GM19455 (cell line): ENCODE results near the gene HSPG2.
"Not testable (repeated sequence)": the region's sequence is repeated elsewhere in the genome, so short reads cannot be mapped to it uniquely, and the experiment has no call there.

Experiments used
- ATAC-seq: cut with Tn5 transposase; IDR thresholded peaks from one replicate; pipeline ENCODE4 v1.9.1; 2021; ENCODE audit not compliant: unreplicated experiment

The HSPG2 gene

GRCh38 chr1:21813542-21813941, 123.6 kb downstream of the HSPG2 start:
- no peak for ATAC-seq

- ATAC-seq: no peak
Observed at GRCh38 chr1:21811875-21812305, 125.2 kb downstream of the HSPG2 start, which contains the start of gene LDLRAD2. LDLRAD2 (plus strand) TSS chr1:21812265; CDS start chr1:21812452, 187 bp downstream.

GRCh38 chr1:21804536-21804935, 132.6 kb downstream of the HSPG2 start:
- ATAC-seq: no peak

- no peak for ATAC-seq
Observed at GRCh38 chr1:21801100-21801499, 136.0 kb downstream of the HSPG2 start.

- no peak for ATAC-seq
Observed at GRCh38 chr1:21799730-21800129, 137.4 kb downstream of the HSPG2 start.

GRCh38 chr1:21795075-21795474, 142.0 kb downstream of the HSPG2 start:
- ATAC-seq: no peak

- no peak for ATAC-seq
Observed at GRCh38 chr1:21794656-21795055, 142.5 kb downstream of the HSPG2 start.

- no peak for ATAC-seq
Observed at GRCh38 chr1:21793104-21793503, 144.0 kb downstream of the HSPG2 start.

- no peak for ATAC-seq
Observed at GRCh38 chr1:21786640-21787039, 150.5 kb downstream of the HSPG2 start.

GRCh38 chr1:21785764-21786163, 151.3 kb downstream of the HSPG2 start:
- ATAC-seq: not testable (repeated sequence)

- ATAC-seq: no peak
Observed at GRCh38 chr1:21783679-21784603, 153.2 kb downstream of the HSPG2 start.

- peak; percentile 69 for ATAC-seq
Observed at GRCh38 chr1:21782868-21783678, 154.0 kb downstream of the HSPG2 start, which contains the start of gene USP48. USP48 (minus strand) TSS chr1:21783149; CDS start chr1:21782957, 192 bp downstream.

- no peak for ATAC-seq
Observed at GRCh38 chr1:21782349-21782867, 154.7 kb downstream of the HSPG2 start.

GRCh38 chr1:21781815-21782348, 155.2 kb downstream of the HSPG2 start:
- ATAC-seq: peak; percentile 11

- peak; percentile 30 for ATAC-seq
Observed at GRCh38 chr1:21779613-21780521, 157.2 kb downstream of the HSPG2 start.

GRCh38 chr1:21778405-21778727, 158.7 kb downstream of the HSPG2 start:
- ATAC-seq: no peak

GRCh38 chr1:21776925-21777324, 160.2 kb downstream of the HSPG2 start:
- ATAC-seq: not testable (repeated sequence)

- no peak for ATAC-seq
Observed at GRCh38 chr1:21775985-21776562, 161.0 kb downstream of the HSPG2 start.

- ATAC-seq: no peak
Observed at GRCh38 chr1:21775550-21775914, 161.6 kb downstream of the HSPG2 start.
